ENCODE results near the gene USP6. TPM values are rescaled to one million over a fixed set of nuclear protein-coding genes. Genes with fewer than 3 reads are reported as not detected.

Gene USP6
- total RNA-seq, 4 donors from 2014 or later, result 0.26 to 0.97 (median 0.63) TPM

- intact Hi-C loops (cut with DNase I; ENCODE audit: low total_unique reads) (no loop called here), in situ Hi-C loops (cut with MboI; ENCODE audit: low sequenced_read_pairs in 4 of 4) (no loop called here)
- H3K27me3 ChIP-seq, result no peaks in the 10 kb centered on the region
- H3K27ac ChIP-seq, result peak overlapping the region in 2 of 4 donors; percentile 29 to 35
- peaks cover 13 to 55% (median 35%) of the 10 kb centered on the region in 3 donors for H3K9me3 ChIP-seq
- H3K4me1 ChIP-seq, result peaks cover 0 to 3% of the 10 kb centered on the region in 2 donors
- peak overlapping the region; percentile 45 to 51 (median 46) for H3K4me3 ChIP-seq
- ATAC-seq (no peak), DNase-seq (no peak)
- H3K36me3 ChIP-seq, result peaks cover 6 to 26% of the 10 kb centered on the region in 2 donors
- TF ChIP-seq POLR2A (IDR thresholded peaks at IDR 0.05) (no peak), CTCF (IDR thresholded peaks at IDR 0.05 in 4 of 5, conservative IDR thresholded peaks at IDR 0.05 in 1 of 5) (no peak)
Measured at GRCh38 chr17:5096731-5097100, 19.1 kb upstream of the USP6 start.

- in situ Hi-C loops (cut with MboI; ENCODE audit: low sequenced_read_pairs in 4 of 4), result no loop called here
- DNase-seq (no peak), ATAC-seq (peak in 1 of 2 donors; percentile 20)
- H3K27me3 ChIP-seq, result no peaks in the 10 kb centered on the region
- peak overlapping the region in 2 of 4 donors; percentile 29 to 35 for H3K27ac ChIP-seq
- H3K36me3 ChIP-seq, result peaks cover under 1 to 20% of the 10 kb centered on the region in 2 donors
- intact Hi-C loops (cut with DNase I; ENCODE audit: low total_unique reads), result no loop called here
- no peak for TF ChIP-seq POLR2A (IDR thresholded peaks at IDR 0.05)
- TF ChIP-seq CTCF (IDR thresholded peaks at IDR 0.05 in 4 of 5, conservative IDR thresholded peaks at IDR 0.05 in 1 of 5), result no peak
- H3K4me1 ChIP-seq, result peaks cover 0 to 3% of the 10 kb centered on the region in 2 donors
- peak overlapping the region; percentile 45 to 51 (median 46) for H3K4me3 ChIP-seq
- H3K9me3 ChIP-seq, result peaks cover 11 to 50% (median 32%) of the 10 kb centered on the region in 3 donors
Measured at GRCh38 chr17:5097101-5097834, 18.6 kb upstream of the USP6 start.

GRCh38 chr17:5099271-5099670 is 16.6 kb upstream of the USP6 start:
- Histone ChIP-seq H3K27me3 (no peaks in the 10 kb centered on the region), H3K4me3 (no peak overlapping the region), H3K36me3 (peaks cover 0 to 6% of the 10 kb centered on the region in 2 donors), H3K9me3 (peaks cover 7 to 30% (median 12%) of the 10 kb centered on the region in 3 donors), H3K27ac (no peak overlapping the region), H3K4me1 (peaks cover 0 to 3% of the 10 kb centered on the region in 2 donors)
- TF ChIP-seq CTCF (IDR thresholded peaks at IDR 0.05 in 4 of 5, conservative IDR thresholded peaks at IDR 0.05 in 1 of 5) (no peak), POLR2A (IDR thresholded peaks at IDR 0.05) (no peak)
- intact Hi-C loops (cut with DNase I; ENCODE audit: low total_unique reads), result no loop called here
- DNase-seq (no peak), ATAC-seq (no peak)
- in situ Hi-C loops (cut with MboI; ENCODE audit: low sequenced_read_pairs in 4 of 4), result no loop called here

DNA sequence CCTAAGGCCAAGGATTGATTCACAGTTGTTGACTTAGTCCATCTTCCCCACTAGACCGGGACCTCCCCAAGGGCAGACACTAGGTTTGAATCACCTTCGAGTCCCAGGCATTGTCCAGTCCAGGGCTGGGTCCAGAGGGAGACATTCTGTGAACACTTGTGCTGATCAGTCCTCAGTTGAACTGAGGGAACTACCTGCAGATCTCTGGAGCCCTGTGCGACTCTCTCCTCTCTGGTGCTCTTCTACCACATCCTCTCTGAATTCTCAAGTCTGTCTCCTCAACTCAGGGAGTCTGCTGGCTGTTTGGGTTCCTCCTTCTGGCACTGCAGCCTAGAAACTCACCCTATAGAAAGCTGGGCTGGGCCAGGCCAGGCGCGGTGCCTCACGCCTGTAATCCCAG is 15.0 kb upstream of the USP6 start:
- intact Hi-C loops (cut with DNase I; ENCODE audit: low total_unique reads), result no loop called here

More for the DNA sequence above, 15.0 kb upstream of the USP6 start:
- H3K27ac ChIP-seq, result no peak overlapping the region
- DNase-seq (no peak), ATAC-seq (no peak)
- no peaks in the 10 kb centered on the region for H3K27me3 ChIP-seq
- no peak overlapping the region for H3K4me3 ChIP-seq
- H3K4me1 ChIP-seq, result peaks cover 0 to 3% of the 10 kb centered on the region in 2 donors
- peaks cover 0 to 2% of the 10 kb centered on the region in 2 donors for H3K36me3 ChIP-seq
- peaks cover 0 to 16% (median 0%) of the 10 kb centered on the region in 3 donors for H3K9me3 ChIP-seq
- TF ChIP-seq POLR2A (IDR thresholded peaks at IDR 0.05) (no peak), CTCF (IDR thresholded peaks at IDR 0.05 in 4 of 5, conservative IDR thresholded peaks at IDR 0.05 in 1 of 5) (no peak)
- in situ Hi-C loops (cut with MboI; ENCODE audit: low sequenced_read_pairs in 4 of 4), result no loop called here
